Measurements from ENCODE around the gene UMAD1.

Gene UMAD1

GRCh38 chr7:7740037-7740355 is 99.4 kb downstream of the UMAD1 start:
- H3K27ac ChIP-seq (replicated peaks): no peak overlapping the region
- DNase-seq (ENCODE audit: low read depth in 1 of 2, low spot score in 1 of 2): no peak
- no peak for TF ChIP-seq SPI1 (IDR thresholded peaks at IDR 0.05; ENCODE audit: borderline replicate concordance, low read depth)
- TF ChIP-seq POLR2AphosphoS5 (IDR thresholded peaks at IDR 0.05; ENCODE audit: low read depth): no peak
- H3K27me3 ChIP-seq (ENCODE audit: insufficient read depth, poor library complexity, severe bottlenecking): no peaks in the 10 kb centered on the region
- no peak overlapping the region for H3K4me3 ChIP-seq (replicated peaks; ENCODE audit: insufficient read depth, low read length)

DNA sequence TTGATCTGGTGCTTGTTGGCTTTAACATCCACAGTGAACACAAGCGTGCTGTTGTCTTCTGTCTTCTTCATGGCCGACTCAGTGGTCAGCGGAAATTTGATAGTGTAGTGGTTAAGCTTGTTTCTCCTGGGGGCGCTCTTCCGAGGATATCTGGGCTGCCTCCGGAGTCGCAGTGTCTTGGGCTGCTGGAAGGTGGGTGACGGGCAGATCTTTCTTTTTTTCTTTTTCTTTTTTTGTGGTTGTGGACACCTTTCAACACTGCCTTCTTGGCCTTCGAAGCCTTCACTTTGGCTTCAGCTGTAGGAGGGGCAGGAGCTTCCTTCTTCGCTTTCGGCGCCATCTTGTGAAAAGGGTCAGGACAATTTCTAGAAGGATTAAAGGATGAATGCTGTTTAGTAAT is 101.7 kb downstream of the UMAD1 start:
- no peak for DNase-seq (ENCODE audit: low read depth in 1 of 2, low spot score in 1 of 2)
- H3K27ac ChIP-seq (replicated peaks): no peak overlapping the region
- TF ChIP-seq, protein P1, sequence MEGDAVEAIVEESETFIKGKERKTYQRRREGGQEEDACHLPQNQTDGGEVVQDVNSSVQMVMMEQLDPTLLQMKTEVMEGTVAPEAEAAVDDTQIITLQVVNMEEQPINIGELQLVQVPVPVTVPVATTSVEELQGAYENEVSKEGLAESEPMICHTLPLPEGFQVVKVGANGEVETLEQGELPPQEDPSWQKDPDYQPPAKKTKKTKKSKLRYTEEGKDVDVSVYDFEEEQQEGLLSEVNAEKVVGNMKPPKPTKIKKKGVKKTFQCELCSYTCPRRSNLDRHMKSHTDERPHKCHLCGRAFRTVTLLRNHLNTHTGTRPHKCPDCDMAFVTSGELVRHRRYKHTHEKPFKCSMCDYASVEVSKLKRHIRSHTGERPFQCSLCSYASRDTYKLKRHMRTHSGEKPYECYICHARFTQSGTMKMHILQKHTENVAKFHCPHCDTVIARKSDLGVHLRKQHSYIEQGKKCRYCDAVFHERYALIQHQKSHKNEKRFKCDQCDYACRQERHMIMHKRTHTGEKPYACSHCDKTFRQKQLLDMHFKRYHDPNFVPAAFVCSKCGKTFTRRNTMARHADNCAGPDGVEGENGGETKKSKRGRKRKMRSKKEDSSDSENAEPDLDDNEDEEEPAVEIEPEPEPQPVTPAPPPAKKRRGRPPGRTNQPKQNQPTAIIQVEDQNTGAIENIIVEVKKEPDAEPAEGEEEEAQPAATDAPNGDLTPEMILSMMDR (IDR thresholded peaks at IDR 0.05; ENCODE audit: insufficient read depth, low read length): no peak
- TF ChIP-seq REST (IDR thresholded peaks at IDR 0.05; ENCODE audit: insufficient replicate concordance, low read depth) (no peak), SPI1 (IDR thresholded peaks at IDR 0.05; ENCODE audit: borderline replicate concordance, low read depth) (no peak), POLR2AphosphoS5 (IDR thresholded peaks at IDR 0.05; ENCODE audit: low read depth) (no peak), GABPA (IDR thresholded peaks at IDR 0.05; ENCODE audit: low read depth) (no peak)

GRCh38 chr7:7745258-7745657 is 104.7 kb downstream of the UMAD1 start:
- H3K27ac ChIP-seq (replicated peaks): no peak overlapping the region

More for the DNA sequence above, 101.7 kb downstream of the UMAD1 start:
- H3K4me3 ChIP-seq (replicated peaks; ENCODE audit: insufficient read depth, low read length): no peak overlapping the region
- no peaks in the 10 kb centered on the region for H3K27me3 ChIP-seq (ENCODE audit: insufficient read depth, poor library complexity, severe bottlenecking)

More at GRCh38 chr7:7745258-7745657, 104.7 kb downstream of the UMAD1 start:
- no peak for TF ChIP-seq GABPA (IDR thresholded peaks at IDR 0.05; ENCODE audit: low read depth)
- no peak for TF ChIP-seq REST (IDR thresholded peaks at IDR 0.05; ENCODE audit: insufficient replicate concordance, low read depth)
- no peak for TF ChIP-seq SPI1 (IDR thresholded peaks at IDR 0.05; ENCODE audit: borderline replicate concordance, low read depth)
- TF ChIP-seq, protein P1 (IDR thresholded peaks at IDR 0.05; ENCODE audit: insufficient read depth, low read length): no peak
- TF ChIP-seq POLR2AphosphoS5 (IDR thresholded peaks at IDR 0.05; ENCODE audit: low read depth): no peak
- DNase-seq (ENCODE audit: low read depth in 1 of 2, low spot score in 1 of 2): no peak
- H3K4me3 ChIP-seq (replicated peaks; ENCODE audit: insufficient read depth, low read length): no peak overlapping the region
- no peaks in the 10 kb centered on the region for H3K27me3 ChIP-seq (ENCODE audit: insufficient read depth, poor library complexity, severe bottlenecking)

Data from HL-60 (cell line).